ACHN (cell line): ENCODE data around the gene KCTD5.
A peak's percentile ranks its signal among the peaks of the same experiment; 100 is the strongest.
"Not testable (repeated sequence)": the region's sequence is repeated elsewhere in the genome, so short reads cannot be mapped to it uniquely, and the experiment has no call there.

ENCODE experiments used
- DNase-seq: peaks from one replicate; pipeline ENCODE4 v3.0.0-alpha.2; 2015
- in situ Hi-C: cut with HindIII; loops from 2 replicates; pipeline ENCODE4 v1.10.0; 2017; ENCODE audit warnings: low sequenced_read_pairs, low pct_ligation_motif_present, low pct_unique_long_range_greater_than_20kb

KCTD5 gene

GRCh38 chr16:2682209-2683021 is at the start of gene KCTD5:
TSS of gene KCTD5 (plus strand) at chr16:2682523. CDS start at chr16:2682549, 26 bp downstream.
- DNase-seq, result peak; percentile 99
- in situ Hi-C loops, result no loop called here

DNA sequence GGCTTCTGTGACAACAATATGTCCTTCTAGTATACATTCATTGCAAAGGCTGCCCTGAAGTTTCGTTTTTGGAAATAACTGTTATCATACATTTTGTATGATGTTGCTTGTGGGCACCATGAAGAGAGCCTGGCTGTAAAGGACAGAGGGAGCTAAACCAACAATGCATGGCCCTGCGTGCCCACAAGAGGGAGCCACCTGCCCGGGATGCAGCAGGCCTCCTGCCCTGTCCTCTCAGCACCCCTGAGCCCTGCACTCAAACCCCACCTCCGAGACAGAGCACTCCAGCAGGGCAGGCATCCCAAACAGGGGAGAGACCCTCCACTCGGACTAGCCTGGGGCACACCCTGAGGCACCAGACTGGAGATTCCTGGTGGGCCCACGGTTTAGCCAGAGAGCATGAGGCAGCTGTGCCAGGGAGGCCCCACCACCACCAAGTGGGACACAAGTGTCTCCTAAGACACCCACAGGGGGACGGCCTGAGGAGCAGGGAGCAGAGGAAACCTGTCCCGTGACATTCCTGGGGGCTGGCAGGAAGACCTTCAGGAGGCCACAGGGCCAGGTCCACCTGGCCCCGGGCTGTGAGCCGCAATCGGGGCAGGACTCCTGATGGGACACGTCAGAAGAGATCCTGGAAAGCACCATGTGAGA is 43.1 kb upstream of the KCTD5 start:
- in situ Hi-C loops, DNase-seq: not testable (repeated sequence)

GRCh38 chr16:2639722-2640072 is 42.6 kb upstream of the KCTD5 start:
- DNase-seq, in situ Hi-C loops: not testable (repeated sequence)

- in situ Hi-C loops, DNase-seq: not testable (repeated sequence)
Observed at GRCh38 chr16:2642561-2642960, 39.8 kb upstream of the KCTD5 start.

GRCh38 chr16:2644754-2645453 is 37.4 kb upstream of the KCTD5 start:
- DNase-seq, in situ Hi-C loops: not testable (repeated sequence)

DNA sequence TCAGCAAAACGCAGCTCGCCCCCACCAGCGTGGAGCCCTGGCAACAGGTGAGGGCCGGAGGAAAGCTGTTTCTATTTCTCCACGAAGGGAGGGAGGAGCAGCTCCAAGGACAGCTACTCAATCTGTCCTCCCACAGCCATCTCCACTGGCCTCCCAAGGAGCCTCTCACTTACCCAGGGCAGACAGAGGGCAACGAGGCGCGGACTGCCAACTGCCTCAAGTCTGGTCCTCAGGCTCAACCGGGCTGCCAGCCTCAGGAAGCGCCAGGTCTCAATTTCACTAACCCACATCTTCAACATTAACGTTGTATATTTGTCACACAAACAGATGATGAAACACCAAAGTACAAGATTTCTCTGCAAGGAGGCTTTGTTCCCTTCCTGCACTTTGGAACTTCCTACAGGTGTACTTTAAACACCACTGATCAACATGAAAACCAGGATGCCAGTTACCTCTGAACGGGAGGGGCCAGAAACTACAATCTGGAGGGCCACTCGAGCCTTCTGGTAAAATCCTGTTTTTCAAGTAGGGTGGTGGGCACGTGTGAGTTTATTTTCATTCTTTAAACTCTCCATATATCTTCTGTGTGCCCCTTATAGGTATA is 31.0 kb upstream of the KCTD5 start:
- in situ Hi-C loops, DNase-seq: not testable (repeated sequence)

DNA sequence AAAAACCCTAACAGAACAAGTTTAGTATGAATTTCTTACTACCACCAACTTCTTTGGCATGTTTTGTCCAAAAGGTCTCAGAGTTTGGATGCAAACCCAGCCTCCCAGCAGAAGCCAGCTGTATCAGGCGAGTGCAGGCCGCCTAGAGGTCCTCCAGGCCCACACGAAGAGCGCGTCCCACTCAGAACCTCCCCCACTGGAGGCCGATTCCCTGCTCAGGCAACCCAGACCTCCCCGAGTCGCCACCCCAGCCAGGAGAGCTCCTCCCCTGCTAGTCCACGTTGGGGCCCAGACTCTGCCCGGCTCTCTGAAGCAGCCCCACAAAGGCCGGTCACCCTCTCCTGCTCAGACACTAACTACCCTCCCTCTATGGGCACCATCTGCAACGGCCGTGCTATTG is 28.4 kb upstream of the KCTD5 start:
- DNase-seq, in situ Hi-C loops: not testable (repeated sequence)

- in situ Hi-C loops, DNase-seq: not testable (repeated sequence)
Observed at GRCh38 chr16:2654949-2655348, 27.4 kb upstream of the KCTD5 start.

DNA sequence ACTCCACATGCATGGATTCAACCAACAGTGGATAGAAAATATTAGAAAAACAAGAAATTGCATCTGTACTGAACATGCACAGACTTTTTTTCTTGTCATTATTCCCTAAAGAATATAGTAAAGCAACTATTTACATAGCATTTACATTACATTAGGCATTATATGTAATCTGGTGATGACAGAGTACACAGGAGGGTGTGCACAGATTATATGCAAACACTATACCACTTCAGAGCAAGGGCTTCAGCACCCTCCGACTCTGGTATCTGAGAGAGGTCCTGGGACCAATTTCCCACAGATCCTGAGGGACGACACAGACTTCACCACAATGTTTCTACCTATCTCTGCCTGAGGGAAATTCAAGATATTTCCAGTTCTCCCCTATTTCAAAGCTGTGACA is 25.3 kb upstream of the KCTD5 start:
- DNase-seq, result no peak
- in situ Hi-C loops, result no loop called here

DNA sequence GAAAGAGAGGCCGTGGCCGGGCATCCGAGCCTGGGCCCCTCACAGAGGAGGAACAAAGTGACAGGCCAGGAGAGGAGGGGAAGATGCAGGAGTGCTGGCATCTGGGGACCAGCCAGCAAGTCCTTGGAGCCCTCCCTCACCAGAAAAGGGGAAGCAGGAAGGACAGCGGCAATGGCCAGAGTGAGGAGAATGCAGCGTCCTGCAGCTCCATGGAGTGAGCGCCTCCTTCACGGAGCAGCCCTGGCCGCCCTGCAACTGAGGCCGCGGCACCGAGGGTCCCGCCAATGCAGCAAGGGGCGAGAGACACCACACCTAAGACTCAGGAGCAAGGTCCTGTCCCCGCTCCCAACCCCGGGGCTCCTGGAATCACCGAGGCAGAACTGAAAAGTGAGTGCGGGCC is 24.5 kb upstream of the KCTD5 start:
- in situ Hi-C loops, DNase-seq: not testable (repeated sequence)

DNA sequence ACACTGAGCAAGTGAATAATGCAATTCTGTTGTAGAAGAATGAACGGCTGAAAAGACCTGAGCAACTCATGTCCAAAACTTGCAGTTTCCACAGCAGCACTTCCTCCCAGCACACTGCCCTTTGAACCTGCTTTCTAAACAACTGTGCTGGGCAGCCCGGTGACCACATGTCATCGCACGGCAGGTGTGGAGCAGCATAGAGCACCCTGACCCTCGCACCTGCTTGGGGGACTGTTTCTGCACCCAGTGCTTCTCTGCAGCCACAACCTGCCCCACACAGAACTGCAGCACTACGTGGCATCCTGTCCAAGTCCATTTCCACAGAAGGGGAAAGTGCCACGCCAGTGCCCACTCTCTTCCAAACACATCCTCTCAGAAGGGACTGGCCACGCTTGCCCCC is 22.8 kb upstream of the KCTD5 start:
- DNase-seq, in situ Hi-C loops: not testable (repeated sequence)

- DNase-seq, in situ Hi-C loops: not testable (repeated sequence)
Observed at GRCh38 chr16:2660014-2660662, 22.2 kb upstream of the KCTD5 start.

GRCh38 chr16:2660755-2661373 is 21.5 kb upstream of the KCTD5 start:
- peak; percentile 19 for DNase-seq
- in situ Hi-C loops, result not testable (repeated sequence)

- in situ Hi-C loops, result no loop called here
- DNase-seq, result no peak
Observed at GRCh38 chr16:2663553-2664546, 18.5 kb upstream of the KCTD5 start.

DNA sequence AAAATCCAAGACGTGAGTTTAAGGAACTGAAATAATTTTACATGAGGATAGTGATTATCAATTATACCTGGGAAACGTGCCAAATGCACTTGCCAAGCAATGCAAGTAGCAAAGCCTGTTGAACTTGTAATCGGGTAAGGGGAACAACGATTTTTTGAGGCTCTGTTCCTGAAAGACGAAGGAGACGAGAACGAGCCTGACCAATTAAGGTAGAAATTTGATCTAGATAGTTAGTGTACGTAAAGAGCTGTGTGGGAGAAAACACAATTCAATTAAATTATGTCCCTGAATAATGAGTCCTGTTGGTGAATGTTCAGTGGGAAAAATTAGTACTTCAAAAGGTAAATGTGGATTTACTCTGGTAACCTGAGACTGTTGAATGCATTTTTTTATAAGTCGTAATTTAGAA is 17.7 kb upstream of the KCTD5 start:
- in situ Hi-C loops, result no loop called here
- no peak for DNase-seq

GRCh38 chr16:2666671-2667070 is 15.7 kb upstream of the KCTD5 start:
- DNase-seq, in situ Hi-C loops: not testable (repeated sequence)

- in situ Hi-C loops, DNase-seq: not testable (repeated sequence)
Observed at GRCh38 chr16:2669587-2669986, 12.7 kb upstream of the KCTD5 start.
